Measurements from ENCODE around the gene ANTKMT. TPM values are rescaled to one million over a fixed set of nuclear protein-coding genes. Genes with fewer than 3 reads are reported as not detected.
A peak's percentile ranks its signal among the peaks of the same experiment; 100 is the strongest.

The ANTKMT gene, protein sequence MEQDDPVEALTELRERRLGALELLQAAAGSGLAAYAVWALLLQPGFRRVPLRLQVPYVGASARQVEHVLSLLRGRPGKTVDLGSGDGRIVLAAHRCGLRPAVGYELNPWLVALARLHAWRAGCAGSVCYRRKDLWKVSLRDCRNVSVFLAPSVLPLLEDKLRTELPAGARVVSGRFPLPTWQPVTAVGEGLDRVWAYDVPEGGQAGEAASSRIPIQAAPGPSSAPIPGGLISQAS
- 10 to 100 TPM in 3 of 5 donors, 1 to 10 TPM in 2; 5.3 to 22.5 (median 10.8) TPM for polyA plus RNA-seq (ENCODE audit: insufficient read depth in 1 of 5, insufficient read length in 5 of 5, low replicate concordance in 1 of 5)
- long read RNA-seq, donor 1, transcript FAM173A-201 (4 exons, 806 nt) = minor isoform, 5 of 32 reads
- long read RNA-seq, donor 1, transcript FAM173A-207 (5 exons, 1,052 nt) = major isoform, 22 of 32 reads
- long read RNA-seq, donor 1, partial matches to known transcripts = 0 of 32 reads
- long read RNA-seq, donor 1, other reads (novel, unspliced or antisense) = 0 of 32 reads
- long read RNA-seq, donor 2, transcript FAM173A-207 (5 exons, 1,052 nt) = major isoform, 5 of 5 reads
- long read RNA-seq, donor 2, partial matches to known transcripts = 0 of 5 reads
- long read RNA-seq, donor 2, other reads (novel, unspliced or antisense) = 0 of 5 reads
- long read RNA-seq, donor 3, partial matches to known transcripts = 5 of 12 reads
- long read RNA-seq, donor 3, other reads (novel, unspliced or antisense) = 0 of 12 reads
- long read RNA-seq, donor 4, transcript FAM173A-207 (5 exons, 1,052 nt) = major isoform, 5 of 8 reads
- long read RNA-seq, donor 4, partial matches to known transcripts = 0 of 8 reads
- long read RNA-seq, donor 4, other reads (novel, unspliced or antisense) = 0 of 8 reads
- long read RNA-seq, donor 5, transcript FAM173A-207 (5 exons, 1,052 nt) = major isoform, 13 of 20 reads
- long read RNA-seq, donor 5, partial matches to known transcripts = 0 of 20 reads
- long read RNA-seq, donor 5, other reads (novel, unspliced or antisense) = 0 of 20 reads
- long read RNA-seq, donor 6, transcript FAM173A-201 (4 exons, 806 nt) = minor isoform, 5 of 18 reads
- long read RNA-seq, donor 6, transcript FAM173A-207 (5 exons, 1,052 nt) = major isoform, 10 of 18 reads
- long read RNA-seq, donor 6, partial matches to known transcripts = 0 of 18 reads
- long read RNA-seq, donor 6, other reads (novel, unspliced or antisense) = 0 of 18 reads
- long read RNA-seq, donor 7, transcript FAM173A-207 (5 exons, 1,052 nt) = major isoform, 7 of 10 reads
- long read RNA-seq, donor 7, partial matches to known transcripts = 0 of 10 reads
- long read RNA-seq, donor 7, other reads (novel, unspliced or antisense) = 0 of 10 reads
- long read RNA-seq, donor 8, partial matches to known transcripts = 0 of 4 reads
- long read RNA-seq, donor 8, other reads (novel, unspliced or antisense) = 0 of 4 reads

DNA sequence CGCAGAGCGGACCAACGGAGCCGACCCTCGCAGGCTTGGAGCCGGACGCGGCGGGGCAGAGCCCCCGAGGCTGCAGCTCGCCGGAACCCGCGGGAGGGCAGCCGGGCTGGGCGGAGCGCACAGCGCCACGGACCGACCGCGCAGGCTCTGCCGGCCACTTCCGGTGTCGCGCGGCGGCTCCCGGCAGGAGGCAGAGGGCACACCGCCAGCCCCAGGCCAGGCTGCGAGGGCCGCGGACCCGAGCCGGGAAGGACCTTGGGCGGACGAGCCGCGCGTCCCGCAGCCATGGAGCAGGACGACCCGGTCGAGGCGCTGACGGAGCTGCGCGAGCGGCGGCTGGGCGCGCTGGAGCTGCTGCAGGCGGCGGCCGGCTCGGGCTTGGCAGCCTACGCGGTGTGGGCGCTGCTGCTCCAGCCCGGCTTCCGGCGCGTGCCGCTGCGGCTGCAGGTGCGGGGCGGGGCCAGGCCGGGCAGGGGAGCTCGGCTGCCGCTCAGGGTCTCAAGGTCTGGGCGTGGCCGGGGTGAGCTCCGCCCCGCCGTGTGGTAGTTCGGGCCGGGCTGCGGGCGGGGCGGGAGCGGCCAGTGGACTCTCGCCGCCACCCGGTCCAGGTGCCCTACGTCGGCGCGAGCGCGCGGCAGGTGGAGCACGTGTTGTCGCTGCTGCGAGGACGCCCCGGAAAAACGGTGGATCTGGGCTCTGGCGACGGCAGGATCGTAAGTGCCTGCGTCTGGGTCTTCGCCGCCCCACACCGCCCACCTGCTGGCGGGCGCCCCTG is at the start of gene ANTKMT:
Gene ANTKMT (plus strand): TSS at position 157 of the 775 bp plus-strand sequence. CDS start 129 bp downstream, at position 286.
- peak; percentile 76 to 77 for DNase-seq

DNA sequence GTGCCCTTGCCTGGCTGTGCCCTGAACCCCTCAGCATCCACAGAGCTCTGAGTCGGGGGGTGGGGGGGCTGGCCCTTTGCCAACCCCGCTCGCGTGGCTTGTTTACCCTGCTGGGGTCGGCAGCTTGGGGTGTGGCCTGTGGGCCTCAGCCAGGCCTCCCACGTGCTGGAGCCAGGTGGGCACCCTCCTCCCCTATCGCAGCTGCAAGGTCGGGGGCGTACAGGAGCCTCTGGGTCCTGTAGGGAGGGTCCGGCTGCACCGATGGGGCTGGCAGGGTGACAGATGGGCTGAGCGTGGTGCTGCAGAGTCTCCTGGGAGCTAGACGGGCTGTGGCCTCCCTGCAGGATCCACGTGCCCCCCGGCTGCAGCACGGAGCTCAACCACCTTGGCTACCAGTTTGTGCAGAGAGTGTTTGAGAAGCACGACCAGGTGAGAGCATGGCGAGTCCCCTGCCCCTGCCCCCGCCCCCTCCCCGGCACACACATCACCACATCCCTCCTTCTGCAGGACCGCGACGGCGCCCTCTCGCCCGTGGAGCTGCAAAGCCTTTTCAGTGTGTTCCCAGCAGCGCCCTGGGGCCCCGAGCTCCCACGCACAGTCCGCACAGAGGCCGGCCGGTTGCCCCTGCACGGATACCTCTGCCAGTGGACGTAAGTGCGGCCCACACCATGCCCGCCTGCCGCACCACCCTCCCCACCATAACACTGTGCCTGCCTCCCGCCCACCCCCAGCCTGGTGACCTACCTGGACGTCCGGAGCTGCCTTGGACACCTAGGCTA is 49.4 kb upstream of the ANTKMT start:
- no peak for DNase-seq

DNA sequence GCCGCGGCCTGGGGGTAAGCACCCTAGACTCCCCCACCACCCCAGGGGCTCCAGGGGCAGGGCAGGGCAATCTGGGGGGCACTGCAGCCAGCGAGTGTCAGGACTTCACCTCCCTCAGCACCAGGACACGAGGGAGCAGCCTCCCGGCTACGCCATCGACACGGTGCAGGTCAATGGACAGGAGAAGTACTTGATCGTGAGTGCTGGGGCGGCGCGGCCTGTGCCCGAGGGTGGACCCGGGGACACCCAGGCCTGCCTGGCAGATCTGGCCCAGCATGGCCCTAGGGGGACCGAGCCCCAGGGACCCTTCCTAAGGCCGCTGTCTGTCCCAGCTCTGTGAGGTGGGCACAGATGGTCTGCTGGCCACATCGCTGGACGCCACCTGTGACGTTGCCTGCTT is 48.6 kb upstream of the ANTKMT start:
- DNase-seq = no peak

- no peak for DNase-seq
Observed at GRCh38 chr16:672851-673250, 48.1 kb upstream of the ANTKMT start.

GRCh38 chr16:673399-673991 is 47.5 kb upstream of the ANTKMT start:
- no peak for DNase-seq

DNA sequence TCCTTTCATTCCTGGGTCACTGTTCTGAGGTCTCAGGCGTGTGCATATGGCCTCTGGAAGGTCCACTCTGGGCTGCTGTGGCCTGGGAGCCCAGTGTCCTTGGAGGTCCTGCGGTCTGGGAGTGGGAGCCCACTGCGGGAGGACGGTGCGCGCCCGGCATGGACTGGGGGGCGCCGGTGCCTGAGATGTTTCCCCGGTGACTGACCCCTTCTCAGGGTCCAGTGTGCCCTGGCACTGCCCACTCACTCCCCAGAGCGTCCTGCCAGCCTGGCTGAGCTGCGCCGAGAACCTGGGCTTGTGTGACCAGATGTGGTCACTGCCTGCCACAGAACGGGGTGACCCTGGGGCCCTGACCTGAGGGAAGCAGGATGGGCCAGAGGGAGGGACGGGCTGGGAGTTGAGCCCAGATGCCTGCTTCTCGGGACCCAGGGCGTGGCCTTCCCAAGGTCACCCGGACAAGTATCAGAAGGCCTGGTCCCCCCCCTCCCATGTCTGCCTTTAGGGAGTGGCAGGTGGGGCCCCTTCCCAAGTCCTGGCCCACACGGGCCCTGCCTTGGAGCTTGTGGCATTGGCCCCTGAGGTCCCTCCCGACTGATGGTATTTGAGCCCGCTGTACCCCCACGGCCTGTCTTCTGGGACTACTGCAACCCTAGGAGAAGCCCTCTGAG is 46.6 kb upstream of the ANTKMT start:
- DNase-seq = no peak

DNA sequence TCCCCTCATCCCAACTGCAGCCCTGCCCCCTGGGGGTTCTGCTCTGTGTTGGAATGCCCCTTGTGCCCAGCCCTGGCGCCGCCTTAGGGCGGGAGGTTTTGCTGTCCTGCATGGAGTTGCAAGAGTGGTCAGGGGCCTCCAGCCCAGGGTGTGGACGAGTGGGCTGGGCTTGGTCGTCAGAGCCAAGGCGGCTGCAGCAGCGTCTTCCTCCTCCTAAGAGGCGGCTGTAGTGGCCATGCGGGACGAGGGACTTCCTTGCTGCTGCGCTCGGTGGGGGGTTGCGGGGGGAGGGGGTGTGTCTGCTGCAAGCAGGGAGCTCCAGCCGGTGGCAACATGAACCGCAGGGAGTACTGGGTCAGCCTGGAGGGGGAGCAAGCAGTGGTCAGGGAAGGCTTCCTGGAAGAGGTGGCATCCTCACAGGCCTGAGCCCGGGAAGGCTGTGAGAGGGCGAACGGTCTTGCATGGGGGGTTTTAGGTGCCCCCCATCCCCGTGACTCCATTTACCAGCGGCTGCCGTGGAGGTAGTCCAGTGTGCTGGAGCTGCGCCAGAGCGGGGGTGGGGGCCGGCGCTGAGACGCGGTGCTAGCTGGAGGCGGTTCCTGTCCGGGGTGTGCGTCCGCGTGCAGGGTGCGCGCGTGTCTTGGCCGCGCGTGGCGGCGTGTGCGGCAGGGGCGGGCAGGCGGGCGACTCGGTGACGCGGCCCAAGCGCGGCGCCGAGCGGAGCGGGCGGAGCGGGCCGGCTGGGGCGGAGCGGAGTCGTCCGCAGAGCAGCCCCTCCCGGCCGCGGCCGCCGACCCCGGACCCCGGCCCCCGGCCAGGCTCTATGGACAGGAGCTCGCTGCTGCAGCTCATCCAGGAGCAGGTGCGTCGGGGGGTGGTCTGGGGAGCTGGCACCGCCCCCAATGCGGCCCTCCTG is 45.7 kb upstream of the ANTKMT start, which contains the start of gene RHBDL1:
Gene RHBDL1 (plus strand): TSS at position 704 of the 916 bp plus-strand sequence. CDS start 120 bp downstream, at position 824.
- no peak for DNase-seq

- DNase-seq = no peak
Observed at GRCh38 chr16:675884-676564, 44.9 kb upstream of the ANTKMT start.

GRCh38 chr16:676565-676902 is 44.4 kb upstream of the ANTKMT start:
- no peak for DNase-seq

GRCh38 chr16:676913-677312 is 44.0 kb upstream of the ANTKMT start:
- no peak for DNase-seq

DNA sequence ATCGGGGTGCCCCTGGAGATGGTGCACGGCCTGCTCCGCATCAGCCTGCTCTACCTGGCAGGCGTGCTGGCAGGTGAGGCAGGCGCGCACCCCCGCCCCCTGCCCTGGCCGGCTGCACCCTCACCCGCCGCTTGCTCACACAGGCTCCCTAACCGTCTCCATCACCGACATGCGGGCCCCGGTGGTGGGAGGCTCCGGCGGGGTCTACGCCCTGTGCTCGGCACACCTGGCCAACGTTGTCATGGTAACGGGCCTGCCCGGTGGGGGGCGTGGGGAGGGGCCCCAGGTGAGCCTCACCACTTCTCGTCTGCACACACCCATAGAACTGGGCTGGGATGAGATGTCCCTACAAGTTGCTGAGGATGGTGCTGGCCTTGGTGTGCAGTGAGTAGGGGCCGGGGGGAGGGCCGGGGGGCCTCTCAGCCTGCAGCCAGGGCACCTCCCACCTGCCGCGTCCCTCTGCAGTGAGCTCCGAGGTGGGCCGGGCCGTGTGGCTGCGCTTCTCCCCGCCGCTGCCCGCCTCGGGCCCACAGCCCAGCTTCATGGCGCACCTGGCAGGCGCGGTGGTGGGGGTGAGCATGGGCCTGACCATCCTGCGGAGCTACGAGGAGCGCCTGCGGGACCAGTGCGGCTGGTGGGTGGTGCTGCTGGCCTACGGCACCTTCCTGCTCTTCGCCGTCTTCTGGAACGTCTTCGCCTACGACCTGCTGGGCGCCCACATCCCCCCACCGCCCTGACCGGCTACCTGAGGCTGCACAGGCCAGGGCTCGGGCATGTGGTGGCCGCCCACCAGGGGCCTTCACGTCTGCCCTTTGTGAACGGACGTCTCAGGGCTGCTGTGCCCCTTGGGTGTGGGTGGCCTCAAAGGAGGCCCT is 43.4 kb upstream of the ANTKMT start:
- no peak for DNase-seq

GRCh38 chr16:678209-678857 is 42.6 kb upstream of the ANTKMT start:
- DNase-seq = no peak

DNA sequence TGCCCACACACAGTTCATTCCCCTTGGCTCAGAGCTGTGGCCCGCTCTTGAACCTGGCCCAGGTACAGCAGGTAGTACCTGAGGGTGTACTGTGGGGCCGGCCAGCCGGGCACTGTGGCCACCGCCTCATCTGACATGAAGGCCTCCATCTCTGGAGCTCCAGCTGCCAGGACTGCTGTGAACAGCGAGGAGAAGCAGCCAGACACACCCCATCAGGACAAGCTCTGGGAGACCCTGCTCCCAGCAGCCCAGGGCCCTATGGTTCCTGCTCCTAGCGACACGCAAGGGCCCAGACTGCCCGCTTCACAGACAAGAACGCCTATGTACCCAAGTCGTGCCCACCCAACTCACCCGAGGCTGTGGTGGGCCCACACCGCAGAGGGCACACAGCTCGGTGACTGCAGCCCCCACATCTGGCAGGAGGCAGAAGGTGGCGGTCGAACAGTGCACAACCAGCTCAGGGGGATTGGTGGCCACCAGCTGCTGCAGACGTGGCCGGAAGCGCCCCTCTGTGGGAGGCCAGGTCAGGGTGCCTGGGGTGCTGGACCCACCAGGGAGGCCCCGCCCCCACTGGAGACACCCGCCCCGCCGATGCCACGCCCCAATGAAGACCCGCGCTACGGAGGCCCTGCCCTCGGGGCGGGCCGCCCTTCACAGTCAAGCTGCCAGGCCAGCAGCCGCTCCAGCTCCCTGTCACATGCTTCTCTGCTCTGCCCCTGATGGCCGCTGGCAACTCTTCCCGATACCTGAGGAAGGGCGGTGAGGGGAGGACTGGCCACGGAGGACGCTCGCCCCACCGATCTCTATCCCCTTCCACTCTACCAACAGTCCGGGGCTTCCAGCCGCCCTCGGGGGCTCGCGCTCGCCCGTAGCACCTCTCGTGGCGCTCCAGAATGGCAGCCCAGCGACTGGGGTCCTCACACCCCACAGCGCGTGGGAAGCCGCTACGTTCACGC is 41.8 kb upstream of the ANTKMT start:
- DNase-seq = peak; percentile 81 to 83

Data from right lung (tissue), 10 donors.